BLaER1 treated with 17β-estradiol and CSF1 and Interleukin-3, amounts not matched to agents 10 nM and 100 nM (cell line): Measurements from ENCODE around the gene HTR1E.

Experiments
- H3K27ac ChIP-seq, 11 experiments: shearing (Covaris generic); formaldehyde crosslinking; 2 replicates each; pipeline ENCODE4 v1.8.1; 2022
- H3K27me3 ChIP-seq, 11 experiments: shearing (Covaris generic); formaldehyde crosslinking; 2 replicates each; pipeline ENCODE4 v1.8.1; 2022
- H3K36me3 ChIP-seq, 11 experiments: shearing (Covaris generic); formaldehyde crosslinking; 2 replicates each; pipeline ENCODE4 v1.8.1; 2022
- H3K4me1 ChIP-seq, 10 experiments: shearing (Covaris generic); formaldehyde crosslinking; 2 replicates each; pipeline ENCODE4 v1.8.1; 2022
- H3K4me2 ChIP-seq, 11 experiments: shearing (Covaris generic); formaldehyde crosslinking; 2 replicates each; pipeline ENCODE4 v1.8.1; 2022
- H3K4me3 ChIP-seq, 10 experiments: shearing (Covaris generic); formaldehyde crosslinking; 2 replicates each; pipeline ENCODE4 v1.8.1; 2022
- H3K9ac ChIP-seq, 11 experiments: shearing (Covaris generic); formaldehyde crosslinking; 2 replicates each; pipeline ENCODE4 v1.8.1; 2022
- H3K9me3 ChIP-seq, 11 experiments: shearing (Covaris generic); formaldehyde crosslinking; replicated peaks in 1 of 11; 2 replicates each; pipeline ENCODE4 v1.8.1; 2022
- H4K20me1 ChIP-seq, 11 experiments: shearing (Covaris generic); formaldehyde crosslinking; 2 replicates each; pipeline ENCODE4 v1.8.1; 2022
- Cebpa-rat ChIP-seq, 11 experiments: shearing (Covaris generic); IDR thresholded peaks; 2 replicates each; pipeline ENCODE4 v1.8.1; 2022

HTR1E gene

GRCh38 chr6:87012743-87013142 lies 75.4 kb downstream of the HTR1E start:
- Histone ChIP-seq H3K36me3 (no peaks in the 10 kb centered on the region), H4K20me1 (no peaks in the 10 kb centered on the region), H3K27me3 (no peaks in the 10 kb centered on the region), H3K9me3 (peaks cover 0 to 4% (median 0%) of the 10 kb centered on the region in 11 experiments; a peak in 4 of 22 replicates), H3K9ac (no peak overlapping the region), H3K4me2 (no peak overlapping the region), H3K27ac (no peak overlapping the region), H3K4me3 (no peak overlapping the region), H3K4me1 (no peaks in the 10 kb centered on the region)
- TF ChIP-seq Cebpa-rat (IDR thresholded peaks at IDR 0.05), result no peak

- H3K9ac ChIP-seq, result no peak overlapping the region
- H4K20me1 ChIP-seq, result no peaks in the 10 kb centered on the region
- peaks cover 0 to 4% (median 0%) of the 10 kb centered on the region in 11 experiments; a peak in 2 of 22 replicates for H3K9me3 ChIP-seq
- TF ChIP-seq Cebpa-rat (IDR thresholded peaks at IDR 0.05), result no peak
- no peaks in the 10 kb centered on the region for H3K36me3 ChIP-seq
- H3K27ac ChIP-seq, result no peak overlapping the region
- no peaks in the 10 kb centered on the region for H3K4me1 ChIP-seq
- no peak overlapping the region for H3K4me3 ChIP-seq
- H3K4me2 ChIP-seq, result no peak overlapping the region
- no peaks in the 10 kb centered on the region for H3K27me3 ChIP-seq
Measured at GRCh38 chr6:87016772-87017171, 79.4 kb downstream of the HTR1E start.

GRCh38 chr6:87027021-87027420 lies 89.7 kb downstream of the HTR1E start:
- Histone ChIP-seq H3K4me2 (no peak overlapping the region), H4K20me1 (no peaks in the 10 kb centered on the region), H3K27ac (no peak overlapping the region), H3K9ac (no peak overlapping the region), H3K27me3 (no peaks in the 10 kb centered on the region), H3K4me1 (no peaks in the 10 kb centered on the region), H3K36me3 (no peaks in the 10 kb centered on the region), H3K4me3 (no peak overlapping the region), H3K9me3 (no peaks in the 10 kb centered on the region)
- TF ChIP-seq Cebpa-rat (IDR thresholded peaks at IDR 0.05), result no peak

GRCh38 chr6:87029711-87030314 lies 92.5 kb downstream of the HTR1E start:
- Histone ChIP-seq H3K36me3 (no peaks in the 10 kb centered on the region), H3K4me1 (no peaks in the 10 kb centered on the region), H3K9ac (no peak overlapping the region), H3K4me3 (no peak overlapping the region), H3K4me2 (no peak overlapping the region), H4K20me1 (no peaks in the 10 kb centered on the region), H3K27ac (no peak overlapping the region), H3K27me3 (no peaks in the 10 kb centered on the region), H3K9me3 (no peaks in the 10 kb centered on the region; a peak in 1 of 22 replicates)
- no peak for TF ChIP-seq Cebpa-rat (IDR thresholded peaks at IDR 0.05)

- no peaks in the 10 kb centered on the region for H3K27me3 ChIP-seq
- H3K27ac ChIP-seq, result no peak overlapping the region
Measured at GRCh38 chr6:87040729-87041128, 103.4 kb downstream of the HTR1E start.

GRCh38 chr6:87045521-87046075 lies 108.3 kb downstream of the HTR1E start:
- H3K4me2 ChIP-seq, result no peak overlapping the region
- H3K27me3 ChIP-seq, result no peaks in the 10 kb centered on the region

More at GRCh38 chr6:87040729-87041128, 103.4 kb downstream of the HTR1E start:
- H3K9ac ChIP-seq, result no peak overlapping the region
- TF ChIP-seq Cebpa-rat (IDR thresholded peaks at IDR 0.05), result no peak
- no peaks in the 10 kb centered on the region for H3K36me3 ChIP-seq
- H3K4me2 ChIP-seq, result no peak overlapping the region
- peaks cover 0 to 9% (median 6%) of the 10 kb centered on the region in 11 experiments; a peak in 7 of 22 replicates for H3K9me3 ChIP-seq
- H4K20me1 ChIP-seq, result no peaks in the 10 kb centered on the region
- no peaks in the 10 kb centered on the region for H3K4me1 ChIP-seq
- no peak overlapping the region for H3K4me3 ChIP-seq

GRCh38 chr6:87049779-87050178 lies 112.5 kb downstream of the HTR1E start:
- H3K27ac ChIP-seq, result no peak overlapping the region
- TF ChIP-seq Cebpa-rat (IDR thresholded peaks at IDR 0.05), result no peak
- peak overlapping the region in 6 of 11 experiments; percentile 24 to 60 (median 42); a peak in 8 of 22 replicates for H3K4me2 ChIP-seq
- no peaks in the 10 kb centered on the region for H3K36me3 ChIP-seq
- no peak overlapping the region for H3K4me3 ChIP-seq
- H3K9ac ChIP-seq, result no peak overlapping the region
- peaks cover 3 to 29% (median 18%) of the 10 kb centered on the region in 10 experiments; a peak in 16 of 20 replicates for H3K4me1 ChIP-seq
- no peaks in the 10 kb centered on the region for H4K20me1 ChIP-seq
- H3K9me3 ChIP-seq, result no peaks in the 10 kb centered on the region
- H3K27me3 ChIP-seq, result no peaks in the 10 kb centered on the region

More at GRCh38 chr6:87045521-87046075, 108.3 kb downstream of the HTR1E start:
- peaks cover 0 to 14% (median 6%) of the 10 kb centered on the region in 10 experiments; a peak in 10 of 20 replicates for H3K4me1 ChIP-seq
- H3K36me3 ChIP-seq, result no peaks in the 10 kb centered on the region
- peaks cover 0 to 9% (median 6%) of the 10 kb centered on the region in 11 experiments; a peak in 7 of 22 replicates for H3K9me3 ChIP-seq
- H4K20me1 ChIP-seq, result no peaks in the 10 kb centered on the region
- H3K27ac ChIP-seq, result no peak overlapping the region
- H3K9ac ChIP-seq, result no peak overlapping the region
- H3K4me3 ChIP-seq, result no peak overlapping the region
- no peak for TF ChIP-seq Cebpa-rat (IDR thresholded peaks at IDR 0.05)

GRCh38 chr6:87053312-87053711 lies 116.0 kb downstream of the HTR1E start:
- Histone ChIP-seq H3K4me1 (peaks cover 3 to 37% (median 20%) of the 10 kb centered on the region in 10 experiments; a peak in 16 of 20 replicates), H3K9me3 (no peaks in the 10 kb centered on the region), H4K20me1 (no peaks in the 10 kb centered on the region), H3K4me2 (peak overlapping the region in 9 of 11 experiments; percentile 15 to 73 (median 54); a peak in 11 of 22 replicates), H3K27ac (no peak overlapping the region), H3K9ac (no peak overlapping the region), H3K4me3 (no peak overlapping the region; a peak in 1 of 20 replicates), H3K27me3 (no peaks in the 10 kb centered on the region), H3K36me3 (no peaks in the 10 kb centered on the region)
- TF ChIP-seq Cebpa-rat (IDR thresholded peaks at IDR 0.05), result no peak

- H4K20me1 ChIP-seq, result no peaks in the 10 kb centered on the region
- H3K36me3 ChIP-seq, result no peaks in the 10 kb centered on the region
- H3K27ac ChIP-seq, result no peak overlapping the region
- TF ChIP-seq Cebpa-rat (IDR thresholded peaks at IDR 0.05), result no peak
- H3K9ac ChIP-seq, result peak overlapping the region in 1 of 11 experiments; percentile 29; a peak in 3 of 22 replicates
- H3K4me2 ChIP-seq, result peak overlapping the region in 10 of 11 experiments; percentile 15 to 73 (median 52); a peak in 19 of 22 replicates
- peaks cover 3 to 35% (median 18%) of the 10 kb centered on the region in 10 experiments; a peak in 16 of 20 replicates for H3K4me1 ChIP-seq
- no peaks in the 10 kb centered on the region for H3K27me3 ChIP-seq
- H3K4me3 ChIP-seq, result peak overlapping the region in 2 of 10 experiments; percentile 34 to 46; a peak in 3 of 20 replicates
- H3K9me3 ChIP-seq, result no peaks in the 10 kb centered on the region
Measured at GRCh38 chr6:87054143-87054833, 117.0 kb downstream of the HTR1E start.
